Mesodermal cell (in vitro differentiated cells): Measurements from ENCODE around the gene TSPAN3.

ENCODE experiments used
- H3K27ac ChIP-seq: 2 replicates; pipeline ENCODE4 v1.7.0; 2013; ENCODE audit warnings: mild to moderate bottlenecking, low read depth, low read length, moderate library complexity; ENCODE audit not compliant: severe bottlenecking
- H3K36me3 ChIP-seq: 2 replicates; pipeline ENCODE4 v1.7.1; 2013; ENCODE audit warnings: mild to moderate bottlenecking, low read length, moderate library complexity; ENCODE audit not compliant: control insufficient read depth, insufficient read depth
- H3K4me1 ChIP-seq: one replicate; pipeline ENCODE4 v1.7.1; 2013; ENCODE audit warnings: mild to moderate bottlenecking, low read length; ENCODE audit not compliant: insufficient read depth, control insufficient read depth, poor library complexity, severe bottlenecking
- H3K4me3 ChIP-seq: 2 replicates; pipeline ENCODE4 v1.7.0; 2013; ENCODE audit warnings: low read length, control low read depth, mild to moderate bottlenecking; ENCODE audit not compliant: insufficient read depth, poor library complexity, severe bottlenecking; ENCODE audit errors: extremely low read depth
- H3K9me3 ChIP-seq: 2 replicates; pipeline ENCODE4 v1.7.1; 2013; ENCODE audit warnings: mild to moderate bottlenecking, low read length, moderate library complexity; ENCODE audit not compliant: control insufficient read depth
- WGBS, 2 experiments: methylation state at CpG; one replicate each; pipeline ENCODE4 v1.1.5; 2013; ENCODE audit warnings: missing lambda C conversion rate in 2 of 2; ENCODE audit not compliant: insufficient coverage in 2 of 2; 5-methylcytosine and 5-hydroxymethylcytosine counted together

Gene TSPAN3

DNA sequence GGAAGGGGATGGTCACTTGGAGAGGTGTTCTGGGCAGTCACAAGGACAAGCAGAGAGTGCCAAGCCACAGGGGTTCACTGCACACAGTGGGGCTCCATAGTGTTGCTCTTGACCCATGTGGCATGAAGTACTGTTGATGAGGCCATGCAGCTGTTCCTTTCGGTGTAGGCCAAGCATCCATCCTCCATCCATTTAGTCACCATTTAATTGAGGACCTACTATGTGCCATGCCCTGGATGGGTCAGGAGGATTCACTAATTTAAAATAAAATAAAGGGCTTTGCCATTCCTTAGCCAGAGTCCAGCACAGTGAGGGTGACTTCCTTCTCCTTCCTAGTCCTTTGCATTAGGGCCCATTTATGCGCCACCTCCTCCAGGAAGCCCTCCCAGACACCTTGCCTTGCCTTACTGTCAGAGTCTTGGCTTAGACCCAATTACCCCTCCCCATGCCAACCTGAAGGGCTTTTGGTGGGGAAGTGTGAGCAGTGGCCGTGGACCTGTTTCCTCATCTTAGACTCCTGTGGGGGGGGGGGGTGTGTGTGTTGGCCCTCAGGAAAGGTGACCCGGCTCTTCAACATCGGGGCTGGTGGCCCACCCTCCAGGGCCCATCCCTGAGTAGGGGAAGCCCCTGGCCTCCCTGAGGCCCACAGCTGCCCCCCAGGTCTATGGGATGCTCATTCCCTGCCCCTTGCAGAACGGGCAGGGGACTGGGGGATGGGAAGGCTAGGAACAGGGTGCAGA lies 50.4 kb downstream of the TSPAN3 start:
- H3K27ac ChIP-seq = no peak overlapping the region
- H3K4me1 ChIP-seq = peaks cover 6% of the 10 kb centered on the region
- no peak overlapping the region for H3K4me3 ChIP-seq
- WGBS, 2 experiments = 90 to 100% methylated on average over 2 of the region's 6 CpGs
- no peaks in the 10 kb centered on the region for H3K9me3 ChIP-seq
- no peaks in the 10 kb centered on the region for H3K36me3 ChIP-seq

DNA sequence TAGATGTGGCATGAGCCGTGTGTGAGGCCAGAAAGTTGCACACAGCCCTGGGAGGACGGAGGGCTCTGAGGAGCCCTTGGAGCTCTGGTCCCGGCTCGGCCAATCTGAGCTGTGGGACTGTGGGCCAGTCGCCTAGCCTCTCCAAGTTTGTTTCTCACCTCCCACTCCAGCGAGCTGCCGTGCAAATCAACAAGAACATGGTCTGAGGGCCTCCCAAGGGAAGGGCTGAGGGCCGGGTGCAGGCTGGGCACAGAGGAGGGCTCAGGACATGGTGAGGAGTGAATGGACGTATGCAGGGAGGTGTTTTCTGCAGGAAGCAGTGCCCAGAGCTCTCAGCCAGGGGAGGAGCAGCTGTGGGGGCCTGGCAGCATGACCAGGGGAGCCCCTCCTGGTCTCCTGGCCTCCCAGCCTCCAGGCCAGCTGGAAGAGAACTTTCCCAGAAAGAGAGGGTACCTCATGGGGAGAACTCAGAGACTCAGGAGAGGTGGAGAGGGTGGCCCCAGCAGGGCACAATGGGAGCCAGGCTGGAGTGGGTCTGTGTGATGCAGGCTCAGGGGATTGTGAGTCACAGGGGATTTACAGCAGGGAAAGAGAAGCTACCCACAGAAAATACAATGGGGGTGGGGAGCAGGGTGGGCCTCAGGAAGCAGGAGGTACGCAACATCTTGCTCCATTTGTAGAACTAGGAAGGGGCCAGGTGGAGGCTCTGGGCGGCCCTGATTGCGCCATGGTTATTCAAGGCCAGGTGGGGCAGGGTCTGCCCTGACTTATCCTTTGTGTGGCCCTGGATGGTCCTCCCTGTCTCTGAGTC lies 51.2 kb downstream of the TSPAN3 start:
- no peaks in the 10 kb centered on the region for H3K9me3 ChIP-seq
- WGBS, 2 experiments = 87 to 89% methylated on average over 6 to 11 of the region's 12 CpGs
- H3K27ac ChIP-seq = no peak overlapping the region
- H3K4me1 ChIP-seq = peaks cover 6% of the 10 kb centered on the region
- no peak overlapping the region for H3K4me3 ChIP-seq
- no peaks in the 10 kb centered on the region for H3K36me3 ChIP-seq

DNA sequence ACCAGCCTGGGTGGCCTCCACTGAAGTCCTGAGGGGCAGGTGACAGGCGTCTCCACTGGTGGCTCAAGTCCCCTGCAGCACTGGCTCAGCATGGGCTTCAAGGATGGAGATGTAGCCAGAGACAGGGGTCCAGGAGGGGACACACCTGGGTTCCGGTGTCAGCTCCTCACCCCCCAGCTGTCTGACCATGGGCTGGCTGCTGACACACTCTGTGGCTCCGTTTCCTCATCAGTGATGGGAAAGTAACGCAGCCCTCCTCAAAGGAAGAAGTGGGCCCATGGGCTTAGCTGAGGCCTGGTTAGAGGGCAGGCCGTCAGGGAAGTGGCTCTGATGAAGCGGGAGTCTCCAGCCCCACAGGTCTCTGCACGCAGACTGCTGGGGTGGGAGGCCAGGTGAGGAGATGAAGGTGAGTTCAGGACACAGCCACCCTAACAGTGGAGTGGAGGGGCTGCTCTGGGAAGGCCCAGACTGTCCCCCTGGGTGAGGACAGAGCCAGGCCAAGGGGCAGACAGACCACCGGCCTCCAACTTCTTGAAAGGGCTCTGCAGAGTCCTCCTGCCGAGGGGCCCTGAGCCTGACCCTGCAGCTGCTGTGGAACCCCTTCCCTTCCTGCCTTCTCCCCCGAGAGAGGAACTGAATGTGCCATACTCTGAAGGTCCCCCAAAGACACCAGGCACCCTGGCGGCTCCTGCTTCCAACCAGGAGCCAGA lies 52.0 kb downstream of the TSPAN3 start:
- WGBS, 2 experiments = 84 to 93% methylated on average over 9 to 11 of the region's 11 CpGs

GRCh38 chr15:77017761-77018720 lies 52.9 kb downstream of the TSPAN3 start:
- H3K36me3 ChIP-seq = no peaks in the 10 kb centered on the region
- H3K27ac ChIP-seq = no peak overlapping the region
- H3K9me3 ChIP-seq = no peaks in the 10 kb centered on the region
- 89 to 98% methylated on average over 18 to 19 of the region's 20 CpGs for WGBS, 2 experiments
- peaks cover 6% of the 10 kb centered on the region for H3K4me1 ChIP-seq
- no peak overlapping the region for H3K4me3 ChIP-seq

More for the DNA sequence above, 52.0 kb downstream of the TSPAN3 start:
- Histone ChIP-seq H3K27ac (no peak overlapping the region), H3K4me3 (no peak overlapping the region), H3K36me3 (no peaks in the 10 kb centered on the region), H3K9me3 (no peaks in the 10 kb centered on the region), H3K4me1 (peaks cover 6% of the 10 kb centered on the region)

- Histone ChIP-seq H3K4me3 (no peak overlapping the region), H3K4me1 (peaks cover 6% of the 10 kb centered on the region), H3K9me3 (no peaks in the 10 kb centered on the region), H3K27ac (no peak overlapping the region), H3K36me3 (no peaks in the 10 kb centered on the region)
- 89 to 96% methylated on average over 7 of the region's 7 CpGs for WGBS, 2 experiments
These were observed 53.7 kb downstream of the TSPAN3 start for GRCh38 chr15:77017091-77017660.

DNA sequence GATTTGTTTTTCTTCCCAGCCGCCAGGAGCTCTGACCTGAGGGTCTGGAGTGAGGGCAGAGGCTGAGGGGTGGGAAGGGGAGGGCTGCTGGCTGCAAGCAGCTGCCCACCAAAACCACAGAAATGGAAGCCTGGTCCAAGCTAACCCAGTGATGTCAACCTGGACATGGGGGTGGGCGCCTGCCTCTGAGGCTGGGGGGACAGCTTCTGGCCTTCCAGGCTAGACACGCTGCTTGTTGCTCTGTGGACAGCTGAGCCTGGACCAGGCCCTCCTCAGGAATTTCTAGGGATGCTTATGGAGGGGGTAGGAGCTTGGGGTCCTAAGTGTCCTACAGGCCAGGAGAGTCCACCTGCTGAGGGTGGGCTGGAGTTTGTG lies 54.6 kb downstream of the TSPAN3 start:
- Histone ChIP-seq H3K27ac (no peak overlapping the region), H3K36me3 (no peaks in the 10 kb centered on the region), H3K4me1 (no peaks in the 10 kb centered on the region), H3K4me3 (no peak overlapping the region), H3K9me3 (no peaks in the 10 kb centered on the region)
- WGBS, 2 experiments = 100% methylated on average over 1 of the region's 3 CpGs; no CpG with 5 or more reads in 1 of the 2 experiments

DNA sequence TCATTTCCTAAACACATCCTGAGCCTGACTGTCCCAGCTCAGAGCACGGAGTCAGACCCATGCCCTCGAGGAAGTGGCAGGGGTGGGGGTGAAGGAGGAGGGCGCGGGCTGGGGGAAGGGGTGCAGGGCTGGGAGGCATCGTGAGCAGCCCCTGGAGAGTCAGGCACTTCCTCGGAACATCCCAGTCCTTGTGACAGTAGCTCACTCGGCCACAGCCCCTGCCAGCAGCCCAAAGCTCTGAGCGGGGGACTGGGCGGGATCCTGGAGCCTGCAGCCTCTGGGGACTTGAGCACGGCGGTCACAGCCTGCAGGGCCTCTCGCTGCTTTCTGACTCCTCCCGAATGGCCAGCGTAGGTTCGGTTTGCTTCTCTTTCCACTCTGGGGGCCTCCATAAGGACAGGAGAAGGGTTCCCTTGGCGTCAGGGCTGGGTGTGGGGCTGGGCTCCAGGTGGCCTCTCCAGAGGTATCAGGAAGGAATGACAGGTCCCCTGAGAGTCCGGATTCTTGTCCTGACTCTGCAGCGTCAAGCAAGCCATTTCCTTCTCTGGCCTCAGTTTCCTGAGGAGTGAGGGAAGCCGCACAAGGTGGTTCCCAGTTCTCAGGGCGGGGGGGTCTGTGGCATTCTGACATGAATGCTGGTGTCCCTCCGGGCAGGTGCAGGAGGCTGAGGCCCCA lies 55.1 kb downstream of the TSPAN3 start:
- WGBS, 2 experiments = 82 to 84% methylated on average over 18 to 19 of the region's 21 CpGs
- Histone ChIP-seq H3K27ac (no peak overlapping the region), H3K4me3 (no peak overlapping the region), H3K4me1 (no peaks in the 10 kb centered on the region), H3K36me3 (no peaks in the 10 kb centered on the region), H3K9me3 (no peaks in the 10 kb centered on the region)

DNA sequence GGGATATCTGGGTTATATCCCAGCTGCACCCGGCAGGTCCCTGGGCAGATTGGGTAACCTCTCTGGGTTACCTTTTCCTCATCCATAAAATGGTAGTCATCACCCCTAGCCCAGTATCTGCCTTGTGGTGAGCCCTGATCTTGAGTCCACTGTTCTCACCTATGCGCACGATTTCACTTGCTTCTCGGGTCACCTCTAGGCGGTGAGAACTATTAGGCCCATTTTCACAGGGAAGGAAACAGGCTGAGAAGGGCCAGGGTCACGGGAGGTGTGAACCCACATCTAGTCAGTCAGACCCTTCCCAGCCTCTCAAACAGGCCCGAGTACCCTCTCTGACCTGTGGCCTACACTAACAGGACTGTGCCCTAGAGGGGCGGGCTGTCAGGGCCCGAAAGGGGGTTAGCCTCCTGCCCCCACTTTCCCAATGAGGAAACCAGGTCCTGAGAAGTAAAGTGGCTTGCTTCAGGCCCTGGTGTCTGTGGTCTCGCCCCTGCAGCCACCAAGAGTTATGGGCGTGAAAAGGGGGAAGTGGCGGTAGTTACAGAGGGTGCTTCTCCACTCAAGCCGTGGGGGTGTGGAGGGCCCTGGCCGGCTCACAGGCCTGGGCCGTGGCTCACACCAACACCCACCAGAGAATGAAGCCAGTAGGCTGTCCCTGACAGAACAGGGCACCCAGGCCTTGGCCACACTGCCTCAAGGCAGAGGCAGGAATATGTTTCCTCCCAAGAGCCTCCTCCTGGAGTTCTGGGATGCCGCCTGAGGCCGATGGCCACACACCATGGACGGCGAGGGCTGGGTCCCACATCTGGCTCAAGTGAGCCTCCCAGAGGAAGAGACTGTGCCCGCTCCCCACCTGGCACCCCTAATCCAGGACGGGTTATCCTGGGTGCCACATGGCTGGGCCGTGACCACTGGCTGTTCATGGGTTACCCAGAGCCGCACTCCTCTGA lies 56.5 kb downstream of the TSPAN3 start:
- Histone ChIP-seq H3K36me3 (no peaks in the 10 kb centered on the region), H3K9me3 (no peaks in the 10 kb centered on the region), H3K4me3 (no peak overlapping the region), H3K27ac (no peak overlapping the region), H3K4me1 (no peaks in the 10 kb centered on the region)
- WGBS, 2 experiments = 86 to 88% methylated on average over 16 to 17 of the region's 23 CpGs

GRCh38 chr15:77013776-77014131 lies 57.2 kb downstream of the TSPAN3 start:
- Histone ChIP-seq H3K4me1 (no peaks in the 10 kb centered on the region), H3K36me3 (no peaks in the 10 kb centered on the region), H3K4me3 (no peak overlapping the region), H3K9me3 (no peaks in the 10 kb centered on the region), H3K27ac (no peak overlapping the region)
- 78 to 82% methylated on average over 5 to 6 of the region's 6 CpGs for WGBS, 2 experiments
